Activated CD4-positive, alpha-beta memory T cell treated with anti-CD3 and anti-CD28 coated beads, Interleukin-2, amount 10 ng/mL, durations not matched to agents 7 days and 5 days (primary cell): ENCODE data around the gene STOM. TPM values are rescaled to one million over a fixed set of nuclear protein-coding genes. Genes with fewer than 3 reads are reported as not detected.
A peak's percentile ranks its signal among the peaks of the same experiment; 100 is the strongest.

Experiments used
- CTCF ChIA-PET: fragments of 350-600 bp; sonication (Branson Sonifier 250); formaldehyde crosslinking; loops from one replicate; lab custom pipeline; 2021; ENCODE audit warnings: antibody characterized with exemption, inconsistent platforms; lab: Charles Lee
- POLR2A ChIA-PET: fragments of 350-600 bp; sonication (Branson Sonifier 250); formaldehyde crosslinking; loops from one replicate; lab custom pipeline; 2021; ENCODE audit warnings: antibody characterized with exemption; lab: Charles Lee
- DNase-seq: peaks from one replicate; pipeline ENCODE4 v3.0.0-alpha.2; 2020
- H3K27ac Mint-ChIP-seq: one replicate; pipeline ENCODE4 v1.8.0; 2021; ENCODE audit warnings: mild to moderate bottlenecking, mixed read lengths
- H3K27me3 Mint-ChIP-seq: one replicate; pipeline ENCODE4 v1.8.0; 2021; ENCODE audit warnings: mixed read lengths
- H3K36me3 Mint-ChIP-seq: one replicate; pipeline ENCODE4 v1.8.0; 2021; ENCODE audit warnings: low read depth, mixed read lengths
- H3K4me1 Mint-ChIP-seq: one replicate; pipeline ENCODE4 v1.8.0; 2021; ENCODE audit warnings: mixed read lengths
- H3K4me3 Mint-ChIP-seq: one replicate; pipeline ENCODE4 v1.8.0; 2021; ENCODE audit warnings: mild to moderate bottlenecking, mixed read lengths
- H3K9me3 Mint-ChIP-seq: one replicate; pipeline ENCODE4 v1.8.0; 2021; ENCODE audit warnings: mixed read lengths
- total RNA-seq, 2 experiments: library from RNA; stranded (reverse); gene quantifications; one replicate each; pipeline ENCODE4 v1.2.3, GENCODE V29; 2021

STOM gene
- total RNA-seq, 2 experiments from 2014 or later, result 101 to 104 TPM

GRCh38 chr9:121390372-121390771, 20.3 kb upstream of the STOM start:
- CTCF ChIA-PET, result interaction anchor here (1.4 to 2.2 kb wide), 3 partner anchors 9 to 70 kb away, joined by 4 to 10 read pairs (median 5); no protein-coding TSS in a partner anchor
- Mint-ChIP-seq H3K36me3 (no peaks in the 10 kb centered on the region), H3K27me3 (peaks cover 8% of the 10 kb centered on the region), H3K4me3 (no peak overlapping the region), H3K27ac (no peak overlapping the region), H3K4me1 (peaks cover 30% of the 10 kb centered on the region), H3K9me3 (peaks cover 4% of the 10 kb centered on the region)
- DNase-seq, result no peak
- POLR2A ChIA-PET, result no interaction called here

DNA sequence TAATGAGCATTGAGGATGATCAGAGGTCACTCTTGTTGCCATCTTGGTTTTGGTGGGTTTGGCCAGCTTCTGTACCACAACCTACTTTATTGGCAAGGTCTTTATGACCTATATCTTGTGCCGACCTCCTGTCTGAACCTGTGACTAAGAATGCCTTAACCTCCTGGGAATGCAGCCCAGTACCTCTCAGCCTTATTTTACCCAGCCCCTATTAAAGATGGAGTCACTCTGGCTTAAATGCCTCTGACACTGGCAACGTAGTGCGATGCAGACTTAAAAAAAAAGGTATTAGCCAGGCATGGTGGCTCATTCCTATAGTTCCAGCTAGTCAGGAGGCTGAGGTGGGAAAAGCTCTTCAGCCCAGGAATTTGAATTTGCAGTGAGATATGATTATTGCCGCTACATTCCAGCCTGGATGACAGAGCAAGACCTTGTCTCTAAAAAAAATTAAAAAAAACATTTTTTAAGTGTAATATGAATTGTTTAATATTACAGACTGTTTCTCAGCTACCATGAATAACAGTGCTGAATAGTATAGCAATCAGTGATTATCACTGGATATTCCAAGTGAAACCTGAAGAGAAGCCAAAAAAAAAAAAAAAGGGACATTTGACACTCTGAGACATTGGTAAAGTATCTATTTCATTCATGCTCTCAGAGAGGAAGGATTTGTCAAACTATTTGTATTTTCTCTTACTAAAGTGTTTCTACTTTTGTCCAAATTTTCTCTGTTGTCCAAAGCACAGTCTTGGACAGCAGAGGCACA, 18.3 kb upstream of the STOM start:
- ChIA-PET CTCF (interaction anchor here (0.7 to 1.3 kb wide), 2 partner anchors 9 to 68 kb away, joined by 3 to 6 read pairs; no protein-coding TSS in a partner anchor), POLR2A (no interaction called here)
- H3K9me3 Mint-ChIP-seq, result no peaks in the 10 kb centered on the region
- peaks cover 13% of the 10 kb centered on the region for H3K4me1 Mint-ChIP-seq
- H3K27ac Mint-ChIP-seq, result no peak overlapping the region
- no peak overlapping the region for H3K4me3 Mint-ChIP-seq
- no peak for DNase-seq
- no peaks in the 10 kb centered on the region for H3K36me3 Mint-ChIP-seq
- peaks cover 12% of the 10 kb centered on the region for H3K27me3 Mint-ChIP-seq

- POLR2A ChIA-PET, result interaction anchor here (1.0 kb wide), 1 partner anchor 12 kb away, joined by 3 read pairs; no protein-coding TSS in a partner anchor
- H3K27me3 Mint-ChIP-seq, result peaks cover 12% of the 10 kb centered on the region
- H3K27ac Mint-ChIP-seq, result no peak overlapping the region
- no peaks in the 10 kb centered on the region for H3K36me3 Mint-ChIP-seq
- no peak overlapping the region for H3K4me3 Mint-ChIP-seq
- no peaks in the 10 kb centered on the region for H3K4me1 Mint-ChIP-seq
- H3K9me3 Mint-ChIP-seq, result no peaks in the 10 kb centered on the region
- CTCF ChIA-PET, result interaction anchor here (0.9 to 3.3 kb wide), 2 partner anchors 13 to 67 kb away, joined by 3 to 28 read pairs; no protein-coding TSS in a partner anchor
- no peak for DNase-seq
Measured at GRCh38 chr9:121386442-121387175, 16.6 kb upstream of the STOM start.

GRCh38 chr9:121383715-121384114, 13.7 kb upstream of the STOM start:
- Mint-ChIP-seq H3K9me3 (no peaks in the 10 kb centered on the region), H3K27ac (no peak overlapping the region), H3K4me1 (no peaks in the 10 kb centered on the region), H3K4me3 (no peak overlapping the region), H3K36me3 (no peaks in the 10 kb centered on the region), H3K27me3 (peaks cover 11% of the 10 kb centered on the region)
- POLR2A ChIA-PET, result interaction anchor here (0.9 kb wide), 1 partner anchor 29 kb away, joined by 3 read pairs; no protein-coding TSS in a partner anchor
- no peak for DNase-seq
- CTCF ChIA-PET, result interaction anchor here (0.9 kb wide), 1 partner anchor 63 kb away, joined by 3 read pairs; no protein-coding TSS in a partner anchor

GRCh38 chr9:121380846-121381245, 10.8 kb upstream of the STOM start:
- no peak for DNase-seq
- ChIA-PET CTCF (interaction anchor here (1.1 to 12.4 kb wide), 2 partner anchors 61 to 103 kb away, joined by 3 to 189 read pairs; no protein-coding TSS in a partner anchor), POLR2A (no interaction called here)
- Mint-ChIP-seq H3K4me3 (no peak overlapping the region), H3K27ac (no peak overlapping the region), H3K4me1 (no peaks in the 10 kb centered on the region), H3K27me3 (peaks cover 11% of the 10 kb centered on the region), H3K9me3 (no peaks in the 10 kb centered on the region), H3K36me3 (no peaks in the 10 kb centered on the region)

- H3K36me3 Mint-ChIP-seq, result no peaks in the 10 kb centered on the region
- ChIA-PET POLR2A (no interaction called here), CTCF (interaction anchor here (0.9 to 12.4 kb wide), 6 partner anchors 18 to 60 kb away, joined by 3 to 189 read pairs (median 5); no protein-coding TSS in a partner anchor)
- H3K4me3 Mint-ChIP-seq, result no peak overlapping the region
- no peak for DNase-seq
- H3K27me3 Mint-ChIP-seq, result peaks cover 7% of the 10 kb centered on the region
- no peak overlapping the region for H3K27ac Mint-ChIP-seq
- peaks cover 19% of the 10 kb centered on the region for H3K4me1 Mint-ChIP-seq
- H3K9me3 Mint-ChIP-seq, result no peaks in the 10 kb centered on the region
Measured at GRCh38 chr9:121376214-121376830, 6.3 kb upstream of the STOM start.

DNA sequence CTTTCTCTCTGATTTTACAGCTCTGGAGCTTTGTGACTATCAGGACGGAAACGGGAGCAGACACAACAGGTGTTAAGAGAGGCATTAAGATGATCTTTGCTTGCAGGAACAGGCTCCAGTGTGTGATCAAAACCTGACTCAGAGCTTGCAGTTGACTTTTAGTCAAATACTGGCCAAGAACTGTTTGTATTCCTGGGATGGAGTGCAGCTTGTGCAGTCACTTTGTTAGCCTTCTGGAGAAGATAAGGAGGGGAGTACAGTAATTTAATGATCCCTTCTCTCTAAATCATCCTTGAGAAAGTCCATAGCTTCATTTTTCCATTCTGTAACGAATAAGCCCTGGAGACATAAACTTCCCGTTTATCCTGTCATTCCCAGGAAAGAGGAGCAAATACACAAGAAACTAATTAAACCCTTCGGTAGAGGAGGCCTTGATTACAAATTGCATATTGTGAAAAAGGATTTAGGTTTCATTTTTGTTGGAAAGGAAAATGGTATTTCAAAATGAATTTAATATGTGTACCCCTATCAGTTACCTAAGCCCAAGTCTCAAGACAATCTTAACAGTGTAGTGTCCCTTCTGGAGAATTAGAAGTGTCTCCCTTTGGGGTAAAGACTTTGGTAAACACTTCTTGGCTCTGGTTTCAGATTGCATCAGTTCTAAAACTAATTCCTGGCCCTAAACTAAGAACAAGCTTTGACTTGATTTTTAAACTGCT, 3.1 kb upstream of the STOM start:
- Mint-ChIP-seq H3K27ac (no peak overlapping the region), H3K4me1 (peaks cover 33% of the 10 kb centered on the region), H3K27me3 (no peaks in the 10 kb centered on the region), H3K4me3 (no peak overlapping the region), H3K9me3 (no peaks in the 10 kb centered on the region), H3K36me3 (peaks cover 9% of the 10 kb centered on the region)
- CTCF ChIA-PET, result interaction anchor here (12.4 kb wide), 1 partner anchor 53 kb away, joined by 189 read pairs; no protein-coding TSS in a partner anchor
- DNase-seq, result no peak
- POLR2A ChIA-PET, result interaction anchor here (1.2 kb wide), 1 partner anchor 14 kb away, joined by 3 read pairs; no protein-coding TSS in a partner anchor

DNA sequence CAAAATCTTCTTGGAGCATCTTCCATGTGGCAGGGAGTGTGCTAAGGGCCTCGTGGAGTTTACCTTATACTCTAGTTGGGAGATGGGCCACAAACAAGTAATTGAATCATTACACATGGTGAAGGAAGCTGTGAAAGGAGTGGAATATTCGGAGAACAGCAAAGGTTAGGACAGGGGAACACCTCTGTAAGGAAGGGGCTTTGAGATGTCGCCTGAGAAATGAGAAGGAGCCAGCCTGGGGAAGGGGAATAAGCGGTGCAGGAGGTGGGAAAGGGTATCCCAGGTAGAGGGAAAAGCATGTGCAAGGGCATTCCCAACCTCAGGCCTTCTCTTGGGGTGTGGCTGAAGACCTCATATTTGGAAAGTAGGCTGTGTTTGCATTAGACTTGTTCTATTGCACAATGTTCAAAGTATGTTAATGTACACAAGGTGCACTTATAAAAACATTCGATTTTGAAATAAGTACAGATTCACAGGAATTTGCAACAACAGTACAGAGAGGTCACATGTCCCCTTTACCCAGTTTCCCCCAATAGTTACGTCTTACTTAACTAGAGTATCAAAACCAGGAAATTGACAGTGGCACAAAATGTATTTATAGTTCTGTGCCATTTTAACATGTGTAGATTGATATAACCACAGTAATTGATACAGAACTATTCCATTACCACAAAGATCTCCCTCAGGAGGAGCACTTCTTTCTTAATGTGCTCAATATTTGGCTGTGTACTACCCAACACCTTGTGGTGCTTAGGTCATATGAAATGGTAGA, 2.4 kb upstream of the STOM start:
- no peaks in the 10 kb centered on the region for H3K27me3 Mint-ChIP-seq
- no peak for DNase-seq
- H3K4me3 Mint-ChIP-seq, result no peak overlapping the region
- ChIA-PET POLR2A (interaction anchor here (1.2 kb wide), 1 partner anchor 14 kb away, joined by 3 read pairs; no protein-coding TSS in a partner anchor), CTCF (interaction anchor here (12.4 kb wide), 1 partner anchor 53 kb away, joined by 189 read pairs; no protein-coding TSS in a partner anchor)
- H3K27ac Mint-ChIP-seq, result no peak overlapping the region
- peaks cover 15% of the 10 kb centered on the region for H3K36me3 Mint-ChIP-seq
- H3K9me3 Mint-ChIP-seq, result no peaks in the 10 kb centered on the region
- peaks cover 41% of the 10 kb centered on the region for H3K4me1 Mint-ChIP-seq

GRCh38 chr9:121371495-121372061, 1.5 kb upstream of the STOM start:
- H3K27ac Mint-ChIP-seq, result peak overlapping the region; percentile 21
- peaks cover 20% of the 10 kb centered on the region for H3K36me3 Mint-ChIP-seq
- H3K27me3 Mint-ChIP-seq, result no peaks in the 10 kb centered on the region
- no peak for DNase-seq
- CTCF ChIA-PET, result interaction anchor here (1.1 to 12.4 kb wide), 2 partner anchors 14 to 52 kb away, joined by 3 to 189 read pairs; no protein-coding TSS in a partner anchor
- POLR2A ChIA-PET, result interaction anchor here (1.3 to 1.5 kb wide), 2 partner anchors 13 to 17 kb away, joined by 3 to 4 read pairs; no protein-coding TSS in a partner anchor
- H3K4me1 Mint-ChIP-seq, result peaks cover 48% of the 10 kb centered on the region
- peak overlapping the region; percentile 51 for H3K4me3 Mint-ChIP-seq
- H3K9me3 Mint-ChIP-seq, result no peaks in the 10 kb centered on the region

DNA sequence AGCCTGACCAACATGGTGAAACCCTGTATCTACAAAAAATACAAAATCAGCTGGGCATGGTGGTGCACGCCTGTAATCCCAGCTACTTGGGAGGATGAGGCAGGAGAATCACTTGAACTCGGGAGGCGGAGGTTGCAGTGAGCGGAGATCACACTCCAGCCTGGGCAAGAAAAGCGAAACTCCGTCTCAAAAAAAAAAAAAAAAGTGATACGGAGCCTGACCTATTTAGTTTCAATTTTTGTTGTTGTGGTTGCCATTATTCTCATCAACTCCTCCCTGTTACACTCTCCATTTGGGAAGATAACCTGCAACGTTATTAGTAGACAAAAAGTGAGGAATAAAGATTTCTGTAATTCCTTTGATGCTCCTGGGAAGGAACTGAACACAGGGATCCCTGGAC, 1.3 kb downstream of the STOM start:
- Mint-ChIP-seq H3K27ac (peak overlapping the region; percentile 82), H3K4me3 (peak overlapping the region; percentile 90), H3K27me3 (no peaks in the 10 kb centered on the region), H3K9me3 (no peaks in the 10 kb centered on the region), H3K36me3 (peaks cover 35% of the 10 kb centered on the region), H3K4me1 (peaks cover 74% of the 10 kb centered on the region)
- ChIA-PET POLR2A (interaction anchor here (0.8 to 2.4 kb wide), 8 partner anchors 8 to 156 kb away, joined by 3 to 30 read pairs (median 3); no protein-coding TSS in a partner anchor), CTCF (interaction anchor here (0.7 to 3.2 kb wide), 5 partner anchors 15 to 207 kb away, joined by 3 to 16 read pairs (median 4); partner anchors contain the start of gene RAB14)
- no peak for DNase-seq

- Mint-ChIP-seq H3K4me1 (peaks cover 72% of the 10 kb centered on the region), H3K36me3 (peaks cover 35% of the 10 kb centered on the region), H3K9me3 (no peaks in the 10 kb centered on the region), H3K27ac (peak overlapping the region; percentile 65), H3K27me3 (no peaks in the 10 kb centered on the region), H3K4me3 (peak overlapping the region; percentile 90)
- CTCF ChIA-PET, result interaction anchor here (0.7 to 3.2 kb wide), 2 partner anchors 14 to 90 kb away, joined by 4 to 16 read pairs; no protein-coding TSS in a partner anchor
- POLR2A ChIA-PET, result interaction anchor here (2.4 kb wide), 1 partner anchor 14 kb away, joined by 30 read pairs; no protein-coding TSS in a partner anchor
- DNase-seq, result no peak
Measured at GRCh38 chr9:121368138-121368522, 1.9 kb downstream of the STOM start.
